ENCODE results near the gene BAG5. TPM values are rescaled to one million over a fixed set of nuclear protein-coding genes. Genes with fewer than 3 reads are reported as not detected.

The BAG5 gene
- total RNA-seq, 1 experiment from 2014 or later = 27.0 TPM

GRCh38 chr14:103547941-103548462 lies 14.5 kb downstream of the BAG5 start:
- DNase-seq (ENCODE audit: low read depth, low spot score) (no peak), ATAC-seq (no peak)
- Histone ChIP-seq H3K9ac (ENCODE audit: low read length) (no peak overlapping the region), H3K36me3 (ENCODE audit: control insufficient read depth in 1 of 2, insufficient read depth in 2 of 2, low read length in 2 of 2) (no peaks in the 10 kb centered on the region), H2AFZ (ENCODE audit: low read depth, low read length, poor library complexity, severe bottlenecking) (no peak overlapping the region), H3K4me2 (ENCODE audit: low read length) (no peak overlapping the region), H3K27me3 (ENCODE audit: insufficient read depth, low read length) (no peaks in the 10 kb centered on the region), H3K4me1 (ENCODE audit: control insufficient read depth in 1 of 2, insufficient read depth in 2 of 2, low read length in 2 of 2) (peaks cover 18 to 30% of the 10 kb centered on the region in 2 experiments), H3K9me2 (ENCODE audit: insufficient read depth) (no peaks in the 10 kb centered on the region), H4K20me1 (ENCODE audit: insufficient read depth) (no peaks in the 10 kb centered on the region), H3K4me3 (replicated peaks in 1 of 2; ENCODE audit: low read depth in 1 of 2, low read length in 2 of 2) (no peak overlapping the region), H3K9me3 (ENCODE audit: control insufficient read depth in 1 of 2, insufficient read depth in 1 of 2, low read depth in 1 of 2, low read length in 2 of 2) (no peaks in the 10 kb centered on the region), H3K27ac (ENCODE audit: low read depth, low read length) (no peak overlapping the region), H3K79me2 (ENCODE audit: insufficient read depth, low read length) (no peaks in the 10 kb centered on the region)
- POLR2A ChIA-PET = no interaction called here
- RAD21 ChIA-PET (ENCODE audit: low non-redundant PET in 1 of 2, low total read pairs in 2 of 2, uncharacterized antibody in 2 of 2, unreplicated experiment in 2 of 2) = interaction anchor here (1.5 to 2.0 kb wide), 3 partner anchors 27 to 29 kb away, joined by 5 to 7 read pairs (median 5); no protein-coding TSS in a partner anchor
- BruUV-seq (replicated peaks) = no TSS peak
- intact Hi-C loops (cut with micrococcal nuclease) = no loop called here
- TF ChIP-seq, protein P1, sequence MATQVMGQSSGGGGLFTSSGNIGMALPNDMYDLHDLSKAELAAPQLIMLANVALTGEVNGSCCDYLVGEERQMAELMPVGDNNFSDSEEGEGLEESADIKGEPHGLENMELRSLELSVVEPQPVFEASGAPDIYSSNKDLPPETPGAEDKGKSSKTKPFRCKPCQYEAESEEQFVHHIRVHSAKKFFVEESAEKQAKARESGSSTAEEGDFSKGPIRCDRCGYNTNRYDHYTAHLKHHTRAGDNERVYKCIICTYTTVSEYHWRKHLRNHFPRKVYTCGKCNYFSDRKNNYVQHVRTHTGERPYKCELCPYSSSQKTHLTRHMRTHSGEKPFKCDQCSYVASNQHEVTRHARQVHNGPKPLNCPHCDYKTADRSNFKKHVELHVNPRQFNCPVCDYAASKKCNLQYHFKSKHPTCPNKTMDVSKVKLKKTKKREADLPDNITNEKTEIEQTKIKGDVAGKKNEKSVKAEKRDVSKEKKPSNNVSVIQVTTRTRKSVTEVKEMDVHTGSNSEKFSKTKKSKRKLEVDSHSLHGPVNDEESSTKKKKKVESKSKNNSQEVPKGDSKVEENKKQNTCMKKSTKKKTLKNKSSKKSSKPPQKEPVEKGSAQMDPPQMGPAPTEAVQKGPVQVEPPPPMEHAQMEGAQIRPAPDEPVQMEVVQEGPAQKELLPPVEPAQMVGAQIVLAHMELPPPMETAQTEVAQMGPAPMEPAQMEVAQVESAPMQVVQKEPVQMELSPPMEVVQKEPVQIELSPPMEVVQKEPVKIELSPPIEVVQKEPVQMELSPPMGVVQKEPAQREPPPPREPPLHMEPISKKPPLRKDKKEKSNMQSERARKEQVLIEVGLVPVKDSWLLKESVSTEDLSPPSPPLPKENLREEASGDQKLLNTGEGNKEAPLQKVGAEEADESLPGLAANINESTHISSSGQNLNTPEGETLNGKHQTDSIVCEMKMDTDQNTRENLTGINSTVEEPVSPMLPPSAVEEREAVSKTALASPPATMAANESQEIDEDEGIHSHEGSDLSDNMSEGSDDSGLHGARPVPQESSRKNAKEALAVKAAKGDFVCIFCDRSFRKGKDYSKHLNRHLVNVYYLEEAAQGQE (IDR thresholded peaks at IDR 0.05; ENCODE audit: low read depth) = no peak
- TF ChIP-seq RAD21 (IDR thresholded peaks at IDR 0.05; ENCODE audit: low read depth) (no peak), ATF3 (IDR thresholded peaks at IDR 0.05) (no peak), EZH2 (IDR thresholded peaks at IDR 0.05) (no peak), FOSL1 (IDR thresholded peaks at IDR 0.05; ENCODE audit: low read depth) (no peak), ZFX (IDR thresholded peaks at IDR 0.05) (no peak), JUND (IDR thresholded peaks at IDR 0.05) (no peak), CEBPB (IDR thresholded peaks at IDR 0.05; ENCODE audit: low read depth) (no peak), POLR2A (IDR thresholded peaks at IDR 0.05; ENCODE audit: borderline replicate concordance, extremely low read depth, insufficient read depth, insufficient read length) (no peak), SIN3A (IDR thresholded peaks at IDR 0.05; ENCODE audit: low read depth) (no peak), EZH2phosphoT487 (IDR thresholded peaks at IDR 0.05; ENCODE audit: borderline replicate concordance) (no peak), POLR2AphosphoS5 (IDR thresholded peaks at IDR 0.05; ENCODE audit: low read depth, low read length) (no peak), ZNF274 (IDR thresholded peaks at IDR 0.05; ENCODE audit: low read depth, low read length) (no peak), YY1 (IDR thresholded peaks at IDR 0.05; ENCODE audit: extremely low read depth, insufficient replicate concordance, low read depth, low read length) (no peak), MAX (IDR thresholded peaks at IDR 0.05) (no peak), EGR1 (IDR thresholded peaks at IDR 0.05; ENCODE audit: low read depth) (no peak), TCF7L2 (IDR thresholded peaks at IDR 0.05; ENCODE audit: borderline replicate concordance, extremely low read depth, insufficient read depth, insufficient read length) (no peak), SRF (IDR thresholded peaks at IDR 0.05; ENCODE audit: low read depth) (no peak)
- TF ChIP-seq, protein P2, sequence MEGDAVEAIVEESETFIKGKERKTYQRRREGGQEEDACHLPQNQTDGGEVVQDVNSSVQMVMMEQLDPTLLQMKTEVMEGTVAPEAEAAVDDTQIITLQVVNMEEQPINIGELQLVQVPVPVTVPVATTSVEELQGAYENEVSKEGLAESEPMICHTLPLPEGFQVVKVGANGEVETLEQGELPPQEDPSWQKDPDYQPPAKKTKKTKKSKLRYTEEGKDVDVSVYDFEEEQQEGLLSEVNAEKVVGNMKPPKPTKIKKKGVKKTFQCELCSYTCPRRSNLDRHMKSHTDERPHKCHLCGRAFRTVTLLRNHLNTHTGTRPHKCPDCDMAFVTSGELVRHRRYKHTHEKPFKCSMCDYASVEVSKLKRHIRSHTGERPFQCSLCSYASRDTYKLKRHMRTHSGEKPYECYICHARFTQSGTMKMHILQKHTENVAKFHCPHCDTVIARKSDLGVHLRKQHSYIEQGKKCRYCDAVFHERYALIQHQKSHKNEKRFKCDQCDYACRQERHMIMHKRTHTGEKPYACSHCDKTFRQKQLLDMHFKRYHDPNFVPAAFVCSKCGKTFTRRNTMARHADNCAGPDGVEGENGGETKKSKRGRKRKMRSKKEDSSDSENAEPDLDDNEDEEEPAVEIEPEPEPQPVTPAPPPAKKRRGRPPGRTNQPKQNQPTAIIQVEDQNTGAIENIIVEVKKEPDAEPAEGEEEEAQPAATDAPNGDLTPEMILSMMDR (IDR thresholded peaks at IDR 0.05 in 2 of 3, conservative IDR thresholded peaks at IDR 0.05 in 1 of 3; ENCODE audit: borderline replicate concordance in 1 of 3, insufficient read depth in 1 of 3, low read depth in 2 of 3, low read length in 2 of 3) = no peak
- TF ChIP-seq, protein P3, sequence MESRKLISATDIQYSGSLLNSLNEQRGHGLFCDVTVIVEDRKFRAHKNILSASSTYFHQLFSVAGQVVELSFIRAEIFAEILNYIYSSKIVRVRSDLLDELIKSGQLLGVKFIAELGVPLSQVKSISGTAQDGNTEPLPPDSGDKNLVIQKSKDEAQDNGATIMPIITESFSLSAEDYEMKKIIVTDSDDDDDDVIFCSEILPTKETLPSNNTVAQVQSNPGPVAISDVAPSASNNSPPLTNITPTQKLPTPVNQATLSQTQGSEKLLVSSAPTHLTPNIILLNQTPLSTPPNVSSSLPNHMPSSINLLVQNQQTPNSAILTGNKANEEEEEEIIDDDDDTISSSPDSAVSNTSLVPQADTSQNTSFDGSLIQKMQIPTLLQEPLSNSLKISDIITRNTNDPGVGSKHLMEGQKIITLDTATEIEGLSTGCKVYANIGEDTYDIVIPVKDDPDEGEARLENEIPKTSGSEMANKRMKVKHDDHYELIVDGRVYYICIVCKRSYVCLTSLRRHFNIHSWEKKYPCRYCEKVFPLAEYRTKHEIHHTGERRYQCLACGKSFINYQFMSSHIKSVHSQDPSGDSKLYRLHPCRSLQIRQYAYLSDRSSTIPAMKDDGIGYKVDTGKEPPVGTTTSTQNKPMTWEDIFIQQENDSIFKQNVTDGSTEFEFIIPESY (IDR thresholded peaks at IDR 0.05; ENCODE audit: extremely low read depth, insufficient replicate concordance, low read length) = no peak
- CTCF ChIA-PET = interaction anchor here (3.1 kb wide), 1 partner anchor 30 kb away, joined by 38 read pairs; no protein-coding TSS in a partner anchor
